ELR (cell line): Measurements from ENCODE around the gene ADM5.

Experiments
- DNase-seq: peaks from one replicate; pipeline ENCODE4 v3.0.0-alpha.2; 2015; ENCODE audit warnings: low read depth

Gene ADM5

GRCh38 chr19:49658566-49659442 is 30.6 kb upstream of the ADM5 start:
- no peak for DNase-seq

GRCh38 chr19:49660338-49660961 is 28.9 kb upstream of the ADM5 start:
- no peak for DNase-seq

GRCh38 chr19:49662011-49662410 is 27.4 kb upstream of the ADM5 start:
- DNase-seq: no peak

- DNase-seq: no peak
Observed at GRCh38 chr19:49663224-49663623, 26.2 kb upstream of the ADM5 start.

- DNase-seq: peak; percentile 86
Observed at GRCh38 chr19:49664171-49665035, 25.0 kb upstream of the ADM5 start.

- DNase-seq: no peak
Observed at GRCh38 chr19:49665036-49665350, 24.4 kb upstream of the ADM5 start.

- DNase-seq: peak; percentile 96
Observed at GRCh38 chr19:49665351-49666119, 23.9 kb upstream of the ADM5 start, which contains the start of the genes BCL2L12 and IRF3. TSS of gene BCL2L12 (plus strand) at chr19:49665933. CDS start at chr19:49666693, 760 bp downstream. TSS of gene IRF3 (minus strand) at chr19:49665857. CDS start at chr19:49664838, 1,019 bp downstream.

- DNase-seq: no peak
Observed at GRCh38 chr19:49666120-49666444, 23.3 kb upstream of the ADM5 start.

- no peak for DNase-seq
Observed at GRCh38 chr19:49667473-49667872, 21.9 kb upstream of the ADM5 start.

- DNase-seq: no peak
Observed at GRCh38 chr19:49669516-49669915, 19.9 kb upstream of the ADM5 start.

- DNase-seq: peak; percentile 75
Observed at GRCh38 chr19:49672131-49672919, 17.1 kb upstream of the ADM5 start.

GRCh38 chr19:49676136-49676783 is 13.1 kb upstream of the ADM5 start:
- DNase-seq: peak; percentile 92

- peak; percentile 100 for DNase-seq
Observed at GRCh38 chr19:49676784-49677230, 12.6 kb upstream of the ADM5 start.

- peak; percentile 64 for DNase-seq
Observed at GRCh38 chr19:49677231-49677900, 12.0 kb upstream of the ADM5 start, which contains the start of gene PRMT1. TSS of gene PRMT1 (plus strand) at chr19:49677271. CDS start at chr19:49677281, 10 bp downstream.

GRCh38 chr19:49677901-49678674 is 11.3 kb upstream of the ADM5 start:
- peak; percentile 82 for DNase-seq

GRCh38 chr19:49678985-49679770 is 10.2 kb upstream of the ADM5 start:
- no peak for DNase-seq

GRCh38 chr19:49679771-49680413 is 9.5 kb upstream of the ADM5 start:
- DNase-seq: no peak
